ENCODE measurements around the gene CEP290. TPM values are rescaled to one million over a fixed set of nuclear protein-coding genes. Genes with fewer than 3 reads are reported as not detected.

CEP290 gene, protein sequence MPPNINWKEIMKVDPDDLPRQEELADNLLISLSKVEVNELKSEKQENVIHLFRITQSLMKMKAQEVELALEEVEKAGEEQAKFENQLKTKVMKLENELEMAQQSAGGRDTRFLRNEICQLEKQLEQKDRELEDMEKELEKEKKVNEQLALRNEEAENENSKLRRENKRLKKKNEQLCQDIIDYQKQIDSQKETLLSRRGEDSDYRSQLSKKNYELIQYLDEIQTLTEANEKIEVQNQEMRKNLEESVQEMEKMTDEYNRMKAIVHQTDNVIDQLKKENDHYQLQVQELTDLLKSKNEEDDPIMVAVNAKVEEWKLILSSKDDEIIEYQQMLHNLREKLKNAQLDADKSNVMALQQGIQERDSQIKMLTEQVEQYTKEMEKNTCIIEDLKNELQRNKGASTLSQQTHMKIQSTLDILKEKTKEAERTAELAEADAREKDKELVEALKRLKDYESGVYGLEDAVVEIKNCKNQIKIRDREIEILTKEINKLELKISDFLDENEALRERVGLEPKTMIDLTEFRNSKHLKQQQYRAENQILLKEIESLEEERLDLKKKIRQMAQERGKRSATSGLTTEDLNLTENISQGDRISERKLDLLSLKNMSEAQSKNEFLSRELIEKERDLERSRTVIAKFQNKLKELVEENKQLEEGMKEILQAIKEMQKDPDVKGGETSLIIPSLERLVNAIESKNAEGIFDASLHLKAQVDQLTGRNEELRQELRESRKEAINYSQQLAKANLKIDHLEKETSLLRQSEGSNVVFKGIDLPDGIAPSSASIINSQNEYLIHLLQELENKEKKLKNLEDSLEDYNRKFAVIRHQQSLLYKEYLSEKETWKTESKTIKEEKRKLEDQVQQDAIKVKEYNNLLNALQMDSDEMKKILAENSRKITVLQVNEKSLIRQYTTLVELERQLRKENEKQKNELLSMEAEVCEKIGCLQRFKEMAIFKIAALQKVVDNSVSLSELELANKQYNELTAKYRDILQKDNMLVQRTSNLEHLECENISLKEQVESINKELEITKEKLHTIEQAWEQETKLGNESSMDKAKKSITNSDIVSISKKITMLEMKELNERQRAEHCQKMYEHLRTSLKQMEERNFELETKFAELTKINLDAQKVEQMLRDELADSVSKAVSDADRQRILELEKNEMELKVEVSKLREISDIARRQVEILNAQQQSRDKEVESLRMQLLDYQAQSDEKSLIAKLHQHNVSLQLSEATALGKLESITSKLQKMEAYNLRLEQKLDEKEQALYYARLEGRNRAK (N-terminal part only)
- total RNA-seq (12.9 TPM), polyA plus RNA-seq (ENCODE audit: insufficient read depth in 1 of 8, insufficient read length in 8 of 8, low replicate concordance in 1 of 8) (10 to 100 TPM in 7 of 8 donors, 1 to 10 TPM in 1; 8.6 to 15.4 (median 13.0) TPM)
- long read RNA-seq, donor 1 = 0 reads
- long read RNA-seq, donor 2 = 0 reads
- long read RNA-seq, donor 3, partial matches to known transcripts = 24 of 24 reads
- long read RNA-seq, donor 3, other reads (novel, unspliced or antisense) = 0 of 24 reads
- long read RNA-seq, donor 4 = 0 reads
- long read RNA-seq, donor 5, partial matches to known transcripts = 38 of 38 reads
- long read RNA-seq, donor 5, other reads (novel, unspliced or antisense) = 0 of 38 reads
- long read RNA-seq, donor 6, partial matches to known transcripts = 31 of 31 reads
- long read RNA-seq, donor 6, other reads (novel, unspliced or antisense) = 0 of 31 reads
- long read RNA-seq, donor 7, partial matches to known transcripts = 26 of 26 reads
- long read RNA-seq, donor 7, other reads (novel, unspliced or antisense) = 0 of 26 reads
- long read RNA-seq, donor 8, partial matches to known transcripts = 14 of 14 reads
- long read RNA-seq, donor 8, other reads (novel, unspliced or antisense) = 0 of 14 reads
- long read RNA-seq, donor 9, partial matches to known transcripts = 19 of 19 reads
- long read RNA-seq, donor 9, other reads (novel, unspliced or antisense) = 0 of 19 reads
- long read RNA-seq, donor 10, partial matches to known transcripts = 67 of 67 reads
- long read RNA-seq, donor 10, other reads (novel, unspliced or antisense) = 0 of 67 reads
- long read RNA-seq, donor 11, partial matches to known transcripts = 27 of 27 reads
- long read RNA-seq, donor 11, other reads (novel, unspliced or antisense) = 0 of 27 reads

DNA sequence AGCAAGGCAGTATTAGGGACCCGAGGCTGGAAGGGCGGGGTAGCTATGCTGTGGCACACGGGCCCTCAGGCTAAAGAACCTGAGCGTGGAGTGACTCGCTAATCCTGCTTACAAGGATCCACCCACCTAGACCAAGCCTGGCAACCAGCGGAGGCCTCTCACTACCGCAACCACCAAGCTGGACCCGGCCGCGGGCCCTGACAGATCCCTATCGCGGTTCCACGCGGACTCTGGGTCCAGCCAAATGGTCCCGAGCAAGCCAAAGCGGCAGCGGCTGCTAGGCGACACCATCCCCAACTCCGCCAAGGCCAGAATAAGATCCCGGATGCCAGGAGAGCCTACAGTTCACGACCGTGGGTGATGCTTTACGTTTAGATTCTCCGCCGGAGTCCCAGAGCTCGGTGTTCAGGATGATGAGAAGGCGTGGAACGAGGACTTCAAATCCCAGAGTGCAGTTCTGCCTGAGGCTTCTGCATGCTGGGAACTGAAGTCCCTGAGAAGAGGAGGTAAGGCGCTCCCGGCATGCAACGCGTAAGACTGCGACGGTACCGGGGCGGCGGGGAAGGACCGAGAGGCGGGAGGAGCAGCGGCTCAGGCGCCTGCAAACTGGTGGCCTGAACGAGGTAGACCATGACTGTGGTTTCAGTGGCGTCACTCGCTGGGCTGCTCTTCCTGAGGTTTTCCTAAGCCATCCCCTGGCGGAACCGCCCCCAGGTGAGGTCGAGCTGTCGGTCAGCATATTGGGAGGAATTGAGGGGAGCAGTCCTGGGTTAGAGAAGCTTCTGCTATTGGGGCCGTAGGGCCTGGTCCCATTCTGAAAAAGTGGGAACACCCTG lies at the start of gene CEP290, which contains the start of gene TMTC3:
Gene CEP290 (minus strand): TSS at position 315 of the 836 bp plus-strand sequence. CDS start 781 bp downstream, outside the sequence.
Gene TMTC3 (plus strand): TSS at position 534 of the 836 bp plus-strand sequence. CDS start 6,009 bp downstream, outside the sequence.
- Histone ChIP-seq H3K36me3 (ENCODE audit: control insufficient read depth, insufficient read depth, low read length) (peaks cover 10% of the 10 kb centered on the region), H3K27ac (ENCODE audit: low read length) (peak within 1 kb of the TSS; percentile 93), H3K4me3 (ENCODE audit: low read length) (peak within 1 kb of the TSS; percentile 93), H3K9me3 (replicated peaks; ENCODE audit: control insufficient read depth, low read depth, low read length) (no peaks in the 10 kb centered on the region), H3K27me3 (ENCODE audit: control insufficient read depth, insufficient read depth, low read length) (no peaks in the 10 kb centered on the region), H3K4me1 (ENCODE audit: control insufficient read depth, insufficient read depth, low read length) (peaks cover 6% of the 10 kb centered on the region)
- DNase-seq = peak; percentile 100
- WGBS (ENCODE audit: insufficient coverage) = under 1% methylated on average over 45 of the region's 49 CpGs

DNA sequence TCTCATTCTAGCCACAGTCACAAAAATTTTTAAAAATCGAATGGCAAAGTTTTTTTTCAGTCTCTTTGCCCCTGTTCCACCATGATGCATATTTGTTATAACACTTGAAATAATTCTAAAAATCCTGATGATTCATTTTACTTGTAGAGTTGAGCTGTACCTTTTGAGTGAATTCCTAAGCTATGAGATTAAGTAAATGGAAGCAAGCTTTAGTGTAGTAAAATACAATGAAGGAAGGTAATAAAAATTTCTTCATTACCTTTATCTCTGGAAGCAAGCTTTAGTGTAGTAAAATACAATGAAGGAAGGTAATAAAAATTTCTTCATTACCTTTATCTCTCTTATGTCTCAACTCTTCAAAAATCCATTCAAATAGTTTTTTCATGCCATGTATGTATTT lies 46.3 kb upstream of the CEP290 start:
- Histone ChIP-seq H3K4me3 (ENCODE audit: low read length) (no peak overlapping the region), H3K4me1 (ENCODE audit: control insufficient read depth, insufficient read depth, low read length) (no peaks in the 10 kb centered on the region), H3K27me3 (ENCODE audit: control insufficient read depth, insufficient read depth, low read length) (no peaks in the 10 kb centered on the region), H3K36me3 (ENCODE audit: control insufficient read depth, insufficient read depth, low read length) (peaks cover 10% of the 10 kb centered on the region), H3K9me3 (replicated peaks; ENCODE audit: control insufficient read depth, low read depth, low read length) (peaks cover 2% of the 10 kb centered on the region), H3K27ac (ENCODE audit: low read length) (no peak overlapping the region)
- DNase-seq = no peak
- WGBS (ENCODE audit: insufficient coverage) = no CpG with 5 or more reads among the region's 1 CpG

DNA sequence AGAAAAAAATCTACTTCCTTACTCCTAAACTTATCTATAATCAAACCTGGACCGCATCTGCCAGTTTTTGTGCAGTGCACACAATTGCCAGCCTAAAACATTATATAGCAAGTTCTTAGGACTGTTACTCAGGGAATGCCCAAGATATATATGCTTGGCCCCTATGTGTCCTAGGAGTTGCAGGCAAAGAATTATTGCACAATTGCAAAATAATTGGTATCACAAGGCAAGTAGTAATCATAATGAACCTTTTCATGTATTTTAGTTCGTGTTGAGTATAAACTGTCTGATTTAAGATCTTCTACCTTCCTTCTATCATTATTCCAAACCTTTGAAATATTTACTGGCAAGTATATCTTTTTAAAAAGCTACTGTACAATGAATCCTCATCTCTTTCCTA lies 45.7 kb upstream of the CEP290 start:
- no CpG with 5 or more reads among the region's 2 CpGs for WGBS (ENCODE audit: insufficient coverage)
- H3K27me3 ChIP-seq (ENCODE audit: control insufficient read depth, insufficient read depth, low read length) = no peaks in the 10 kb centered on the region
- peaks cover 2% of the 10 kb centered on the region for H3K9me3 ChIP-seq (replicated peaks; ENCODE audit: control insufficient read depth, low read depth, low read length)
- peaks cover 13% of the 10 kb centered on the region for H3K36me3 ChIP-seq (ENCODE audit: control insufficient read depth, insufficient read depth, low read length)
- H3K4me1 ChIP-seq (ENCODE audit: control insufficient read depth, insufficient read depth, low read length) = no peaks in the 10 kb centered on the region
- no peak for DNase-seq
- H3K4me3 ChIP-seq (ENCODE audit: low read length) = no peak overlapping the region
- no peak overlapping the region for H3K27ac ChIP-seq (ENCODE audit: low read length)

DNA sequence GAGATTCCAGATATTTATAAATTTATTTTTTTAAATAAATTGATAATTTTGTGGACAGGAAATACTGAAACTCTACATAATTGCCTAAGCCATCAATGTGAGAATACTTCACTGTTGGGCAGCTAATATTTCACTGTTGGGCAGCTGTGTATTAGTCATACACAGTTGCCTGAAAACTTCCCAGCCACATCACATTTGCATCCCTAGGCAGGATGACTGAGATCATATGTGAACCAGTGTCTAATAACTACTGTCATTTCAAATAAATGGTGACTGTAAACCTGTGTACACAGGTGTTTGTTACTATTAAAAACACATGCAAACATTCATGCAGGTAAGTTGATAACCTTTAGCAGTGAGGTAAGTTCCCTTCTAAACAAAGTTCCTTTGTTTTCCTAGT lies 44.1 kb upstream of the CEP290 start:
- Histone ChIP-seq H3K9me3 (replicated peaks; ENCODE audit: control insufficient read depth, low read depth, low read length) (peaks cover 2% of the 10 kb centered on the region), H3K27me3 (ENCODE audit: control insufficient read depth, insufficient read depth, low read length) (no peaks in the 10 kb centered on the region), H3K4me3 (ENCODE audit: low read length) (no peak overlapping the region), H3K36me3 (ENCODE audit: control insufficient read depth, insufficient read depth, low read length) (peaks cover 13% of the 10 kb centered on the region), H3K27ac (ENCODE audit: low read length) (no peak overlapping the region), H3K4me1 (ENCODE audit: control insufficient read depth, insufficient read depth, low read length) (no peaks in the 10 kb centered on the region)
- DNase-seq = no peak

DNA sequence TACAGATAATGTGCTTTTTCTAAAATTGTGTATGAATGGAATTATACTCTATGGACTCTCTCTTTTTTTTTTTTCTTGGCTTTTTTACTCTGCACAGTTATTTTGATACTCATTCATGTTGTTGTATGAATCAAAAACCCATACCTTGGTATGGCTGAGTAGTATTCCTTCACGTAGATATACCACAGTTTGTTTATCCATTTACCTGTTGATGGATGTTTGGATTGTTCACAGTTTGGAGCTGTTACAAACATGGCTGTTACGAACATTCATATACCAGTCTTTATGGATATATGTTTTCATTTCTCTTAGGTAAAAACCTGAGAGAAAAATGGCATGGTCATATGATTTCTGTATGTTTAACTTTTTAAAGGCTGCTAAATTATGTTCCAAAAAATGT lies 43.4 kb upstream of the CEP290 start:
- no peaks in the 10 kb centered on the region for H3K4me1 ChIP-seq (ENCODE audit: control insufficient read depth, insufficient read depth, low read length)
- WGBS (ENCODE audit: insufficient coverage) = no CpG with 5 or more reads among the region's 2 CpGs
- DNase-seq = no peak
- no peak overlapping the region for H3K4me3 ChIP-seq (ENCODE audit: low read length)
- peaks cover 2% of the 10 kb centered on the region for H3K9me3 ChIP-seq (replicated peaks; ENCODE audit: control insufficient read depth, low read depth, low read length)
- H3K36me3 ChIP-seq (ENCODE audit: control insufficient read depth, insufficient read depth, low read length) = peaks cover 16% of the 10 kb centered on the region
- no peak overlapping the region for H3K27ac ChIP-seq (ENCODE audit: low read length)
- H3K27me3 ChIP-seq (ENCODE audit: control insufficient read depth, insufficient read depth, low read length) = no peaks in the 10 kb centered on the region

DNA sequence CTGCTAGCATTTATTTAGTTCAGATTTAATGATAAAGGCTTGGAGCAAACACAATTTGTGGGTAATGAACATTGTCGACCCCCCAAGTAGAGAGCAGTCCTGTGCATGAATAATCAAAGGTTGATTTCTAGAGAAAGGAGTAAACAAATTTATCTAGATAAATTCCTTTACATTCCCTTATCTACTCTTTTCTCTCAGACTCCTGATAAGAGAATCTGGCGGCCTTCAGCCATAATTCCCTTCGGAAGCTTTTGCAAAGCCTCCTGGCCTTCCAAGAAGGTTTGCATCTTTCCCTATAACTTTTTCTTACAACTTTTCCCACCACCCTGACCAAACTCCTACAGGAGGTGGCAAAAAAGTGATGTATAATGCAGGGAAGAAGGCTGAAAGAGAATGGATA lies 42.3 kb upstream of the CEP290 start:
- H3K4me3 ChIP-seq (ENCODE audit: low read length) = no peak overlapping the region
- WGBS (ENCODE audit: insufficient coverage) = 95% methylated on average over 2 of the region's 3 CpGs
- no peak overlapping the region for H3K27ac ChIP-seq (ENCODE audit: low read length)
- peaks cover 2% of the 10 kb centered on the region for H3K9me3 ChIP-seq (replicated peaks; ENCODE audit: control insufficient read depth, low read depth, low read length)
- no peak for DNase-seq
- H3K4me1 ChIP-seq (ENCODE audit: control insufficient read depth, insufficient read depth, low read length) = no peaks in the 10 kb centered on the region
- H3K36me3 ChIP-seq (ENCODE audit: control insufficient read depth, insufficient read depth, low read length) = peaks cover 20% of the 10 kb centered on the region
- no peaks in the 10 kb centered on the region for H3K27me3 ChIP-seq (ENCODE audit: control insufficient read depth, insufficient read depth, low read length)

DNA sequence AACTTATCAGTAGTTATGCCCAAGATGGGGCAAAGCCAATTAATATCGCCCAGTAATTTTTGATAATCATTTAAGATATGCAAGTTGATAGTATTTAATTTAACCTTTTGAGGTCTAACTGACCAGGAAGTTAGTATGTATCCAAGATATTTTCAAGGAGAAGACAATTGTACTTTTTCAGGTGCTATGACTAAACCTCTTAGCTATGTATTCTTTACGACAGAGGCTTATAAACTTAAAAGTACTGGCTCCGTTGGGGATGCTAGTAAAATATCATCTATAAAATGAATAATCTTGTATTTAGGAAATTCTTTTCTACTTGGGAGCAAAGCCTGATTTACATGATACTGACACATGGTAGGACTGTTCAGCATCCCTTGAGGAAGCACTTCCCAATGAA lies 40.5 kb upstream of the CEP290 start:
- Histone ChIP-seq H3K4me3 (ENCODE audit: low read length) (no peak overlapping the region), H3K36me3 (ENCODE audit: control insufficient read depth, insufficient read depth, low read length) (peaks cover 20% of the 10 kb centered on the region), H3K27me3 (ENCODE audit: control insufficient read depth, insufficient read depth, low read length) (no peaks in the 10 kb centered on the region), H3K4me1 (ENCODE audit: control insufficient read depth, insufficient read depth, low read length) (no peaks in the 10 kb centered on the region), H3K27ac (ENCODE audit: low read length) (no peak overlapping the region), H3K9me3 (replicated peaks; ENCODE audit: control insufficient read depth, low read depth, low read length) (peaks cover 2% of the 10 kb centered on the region)
- DNase-seq = no peak
- no CpG with 5 or more reads among the region's 3 CpGs for WGBS (ENCODE audit: insufficient coverage)

DNA sequence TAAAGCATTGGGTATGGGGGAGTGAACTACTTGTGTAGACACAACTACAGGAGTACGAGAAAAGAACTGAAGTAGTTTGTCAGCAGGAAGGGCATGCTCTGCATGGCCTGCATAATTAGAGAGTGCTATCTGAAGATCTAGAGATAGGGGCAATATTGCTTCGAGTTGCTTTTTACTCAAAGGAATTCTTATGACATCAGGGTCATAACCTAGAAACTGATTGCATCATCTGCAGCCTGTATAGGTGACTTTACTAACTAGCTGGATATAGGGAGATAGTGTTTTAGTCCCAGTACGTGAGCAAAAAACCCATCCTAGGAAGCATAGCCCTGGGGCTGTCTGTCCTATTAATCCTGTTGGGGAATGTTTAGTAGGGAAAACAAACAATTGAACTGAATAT lies 40.0 kb upstream of the CEP290 start:
- Histone ChIP-seq H3K36me3 (ENCODE audit: control insufficient read depth, insufficient read depth, low read length) (peaks cover 22% of the 10 kb centered on the region), H3K4me3 (ENCODE audit: low read length) (no peak overlapping the region), H3K9me3 (replicated peaks; ENCODE audit: control insufficient read depth, low read depth, low read length) (peaks cover 2% of the 10 kb centered on the region), H3K4me1 (ENCODE audit: control insufficient read depth, insufficient read depth, low read length) (no peaks in the 10 kb centered on the region), H3K27me3 (ENCODE audit: control insufficient read depth, insufficient read depth, low read length) (no peaks in the 10 kb centered on the region), H3K27ac (ENCODE audit: low read length) (no peak overlapping the region)
- WGBS (ENCODE audit: insufficient coverage) = 92% methylated on average over 2 of the region's 3 CpGs
- no peak for DNase-seq
